ENCODE measurements around the gene BRD9.
"Not testable (repeated sequence)": the region's sequence is repeated elsewhere in the genome, so short reads cannot be mapped to it uniquely, and the experiment has no call there.

The BRD9 gene

GRCh38 chr5:856531-857425 lies 35.8 kb downstream of the BRD9 start:
- DNase-seq (ENCODE audit: low spot score) = no peak

- DNase-seq (ENCODE audit: low spot score) = no peak
Measured at GRCh38 chr5:855771-856530, 36.6 kb downstream of the BRD9 start.

GRCh38 chr5:854966-855743 lies 37.4 kb downstream of the BRD9 start:
- no peak for DNase-seq (ENCODE audit: low spot score)

GRCh38 chr5:854217-854616 lies 38.4 kb downstream of the BRD9 start:
- DNase-seq (ENCODE audit: low spot score) = no peak

GRCh38 chr5:853416-854090 lies 39.0 kb downstream of the BRD9 start:
- not testable (repeated sequence) for DNase-seq (ENCODE audit: low spot score)

- no peak for DNase-seq (ENCODE audit: low spot score)
Measured at GRCh38 chr5:852431-853401, 39.9 kb downstream of the BRD9 start.

- no peak for DNase-seq (ENCODE audit: low spot score)
Measured at GRCh38 chr5:852018-852417, 40.6 kb downstream of the BRD9 start.

GRCh38 chr5:851553-851952 lies 41.0 kb downstream of the BRD9 start:
- no peak for DNase-seq (ENCODE audit: low spot score)

- no peak for DNase-seq (ENCODE audit: low spot score)
Measured at GRCh38 chr5:851076-851475, 41.5 kb downstream of the BRD9 start.

- DNase-seq (ENCODE audit: low spot score) = no peak
Measured at GRCh38 chr5:850511-851006, 42.0 kb downstream of the BRD9 start, which contains the start of gene ZDHHC11. ZDHHC11 (minus strand) TSS chr5:850986; CDS start chr5:850602, 384 bp downstream.

- no peak for DNase-seq (ENCODE audit: low spot score)
Measured at GRCh38 chr5:849651-850301, 42.8 kb downstream of the BRD9 start.

GRCh38 chr5:848671-849111 lies 43.9 kb downstream of the BRD9 start:
- no peak for DNase-seq (ENCODE audit: low spot score)

- not testable (repeated sequence) for DNase-seq (ENCODE audit: low spot score)
Measured at GRCh38 chr5:847736-848135, 44.9 kb downstream of the BRD9 start.

GRCh38 chr5:847212-847611 lies 45.4 kb downstream of the BRD9 start:
- not testable (repeated sequence) for DNase-seq (ENCODE audit: low spot score)

GRCh38 chr5:846602-847091 lies 46.0 kb downstream of the BRD9 start:
- DNase-seq (ENCODE audit: low spot score) = not testable (repeated sequence)

GRCh38 chr5:845676-846601 lies 46.7 kb downstream of the BRD9 start:
- not testable (repeated sequence) for DNase-seq (ENCODE audit: low spot score)

GRCh38 chr5:845031-845675 lies 47.4 kb downstream of the BRD9 start:
- not testable (repeated sequence) for DNase-seq (ENCODE audit: low spot score)

- not testable (repeated sequence) for DNase-seq (ENCODE audit: low spot score)
Measured at GRCh38 chr5:844426-844825, 48.2 kb downstream of the BRD9 start.
